Esophagus squamous epithelium (tissue), 4 donors: ENCODE results near the gene IGFL4.

Experiments
- CTCF ChIP-seq, 6 experiments: fragments of 450-650 bp in 4 of 6; fragments of 200-600 bp in 2 of 6; sonication (generic) in 2 of 6; IDR thresholded peaks; one replicate each; pipeline ENCODE4 v1.5.1; 2016 to 2019; ENCODE audit warnings: antibody characterized with exemption in 6 of 6, mild to moderate bottlenecking in 4 of 6, moderate library complexity in 4 of 6
- POLR2A ChIP-seq, 4 donors: fragments of 450-650 bp; IDR thresholded peaks; one replicate each; pipeline ENCODE4 v1.6.1; 2017; ENCODE audit warnings: antibody characterized with exemption in 4 of 4, mild to moderate bottlenecking in 4 of 4, moderate library complexity in 3 of 4

- TF ChIP-seq POLR2A (IDR thresholded peaks at IDR 0.05): no peak
- TF ChIP-seq CTCF (IDR thresholded peaks at IDR 0.05): no peak
These were observed 40.1 kb downstream of the IGFL4 start for GRCh38 chr19:46000491-46001246.
